ENCODE measurements around the gene BAIAP2L1.
A peak's percentile ranks its signal among the peaks of the same experiment; 100 is the strongest.

Gene BAIAP2L1

DNA sequence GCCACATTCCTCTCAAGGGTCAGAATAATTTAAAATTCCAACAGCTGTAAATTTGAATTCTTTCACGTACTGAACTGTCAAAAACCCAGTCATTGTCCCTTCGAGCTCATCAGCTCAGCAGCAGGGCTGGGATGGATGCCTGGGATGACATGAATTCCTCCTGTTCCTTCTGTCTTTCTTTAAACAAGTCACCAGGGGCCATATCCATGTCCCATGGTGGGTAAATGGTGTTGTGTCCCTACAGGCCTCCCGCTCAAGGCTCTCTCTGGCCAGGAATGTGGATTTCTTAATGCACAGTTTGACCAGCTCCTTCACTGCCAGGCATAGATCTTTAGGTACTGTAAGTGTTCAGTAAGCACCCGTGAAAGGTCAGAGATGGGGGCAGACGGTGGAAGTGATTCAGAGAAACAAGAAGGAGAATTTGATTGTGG lies 135.0 kb downstream of the BAIAP2L1 start:
- no peak for DNase-seq

DNA sequence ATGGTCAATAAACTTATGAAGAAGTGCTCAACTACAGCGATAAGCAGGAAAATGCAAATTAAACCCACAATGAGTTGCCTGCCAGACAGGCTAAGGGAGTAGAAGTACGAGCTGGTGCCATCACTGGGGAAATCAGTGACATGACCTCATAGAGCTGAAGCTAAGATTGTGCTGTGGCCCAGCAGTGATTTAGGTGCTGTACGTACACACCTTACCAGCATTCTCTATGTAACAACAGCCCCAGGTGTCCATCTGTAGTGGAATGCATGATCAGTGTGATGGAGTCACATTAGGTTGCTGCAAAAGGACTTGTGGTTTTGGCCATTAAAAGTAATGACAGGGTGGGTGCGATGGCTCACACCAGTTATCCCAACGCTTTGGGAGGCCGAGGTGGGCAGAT lies 143.2 kb downstream of the BAIAP2L1 start:
- DNase-seq: no peak

DNA sequence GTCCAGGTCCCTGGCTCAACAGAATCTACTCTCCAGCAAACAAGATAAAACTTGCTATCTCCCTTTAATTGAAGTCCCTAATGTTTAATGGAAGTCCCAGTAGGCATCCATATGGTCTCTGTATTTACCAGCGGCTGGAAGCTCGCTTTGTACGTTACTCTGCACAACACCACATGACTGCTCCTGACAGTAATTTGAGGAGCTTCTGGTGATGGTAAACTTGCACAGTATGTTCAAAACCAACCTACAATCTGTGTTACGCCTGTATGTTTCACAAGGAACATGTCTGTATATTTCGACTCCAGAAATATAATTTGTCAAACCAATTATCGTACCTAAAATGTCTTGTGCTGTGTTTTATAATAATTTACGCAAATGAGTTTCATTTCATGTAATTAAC lies 144.5 kb downstream of the BAIAP2L1 start:
- no peak for DNase-seq

DNA sequence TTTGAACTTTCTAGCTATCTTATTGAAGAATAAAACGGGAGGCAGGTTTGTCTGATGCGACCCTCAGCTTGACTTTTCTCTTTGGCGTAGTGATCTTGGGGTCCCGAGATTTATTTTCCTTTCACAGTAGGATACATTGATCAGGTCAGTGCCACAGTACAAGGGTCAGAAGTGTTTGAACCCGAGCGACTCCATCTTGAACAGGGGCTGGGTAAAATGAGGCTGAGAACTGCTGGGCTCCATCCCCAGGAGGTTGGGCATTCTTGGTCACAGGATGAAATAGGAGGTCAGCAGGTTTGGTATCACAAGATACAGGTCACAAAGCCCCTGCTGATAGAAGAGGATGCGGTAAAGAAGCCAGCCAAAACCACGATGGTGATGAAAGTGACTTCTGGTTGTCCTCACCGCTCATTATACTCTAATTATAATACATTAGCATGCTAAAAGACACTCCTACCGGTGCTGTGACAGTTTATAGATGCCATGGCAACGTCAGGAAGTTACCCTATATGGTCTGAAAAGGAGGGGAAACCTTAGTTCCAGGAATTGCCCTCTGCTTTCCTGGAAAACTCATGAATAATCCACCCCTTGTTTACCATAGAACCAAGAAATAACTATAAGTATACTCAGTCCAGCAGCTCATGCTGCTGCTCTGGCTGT lies 145.8 kb downstream of the BAIAP2L1 start:
- no peak for DNase-seq

DNA sequence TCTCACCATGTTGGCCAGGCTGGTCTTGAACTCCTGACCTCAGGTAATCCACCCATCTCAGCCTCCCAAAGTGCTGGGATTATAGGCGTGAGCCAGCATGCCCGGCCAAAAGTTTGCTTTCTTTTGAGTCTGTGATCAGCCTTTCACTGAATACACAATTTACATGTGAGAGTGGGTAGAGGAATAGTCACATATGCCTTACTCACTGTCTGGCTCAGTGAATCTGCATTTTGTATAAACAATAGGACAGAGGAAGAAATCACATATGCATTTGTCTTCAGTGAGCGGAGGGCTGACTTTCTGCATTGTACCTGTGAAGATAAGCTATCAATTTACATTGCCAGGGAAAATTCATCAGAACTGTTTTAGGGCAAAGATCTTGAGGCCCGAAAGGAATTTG lies 146.4 kb downstream of the BAIAP2L1 start:
- no peak for DNase-seq

DNA sequence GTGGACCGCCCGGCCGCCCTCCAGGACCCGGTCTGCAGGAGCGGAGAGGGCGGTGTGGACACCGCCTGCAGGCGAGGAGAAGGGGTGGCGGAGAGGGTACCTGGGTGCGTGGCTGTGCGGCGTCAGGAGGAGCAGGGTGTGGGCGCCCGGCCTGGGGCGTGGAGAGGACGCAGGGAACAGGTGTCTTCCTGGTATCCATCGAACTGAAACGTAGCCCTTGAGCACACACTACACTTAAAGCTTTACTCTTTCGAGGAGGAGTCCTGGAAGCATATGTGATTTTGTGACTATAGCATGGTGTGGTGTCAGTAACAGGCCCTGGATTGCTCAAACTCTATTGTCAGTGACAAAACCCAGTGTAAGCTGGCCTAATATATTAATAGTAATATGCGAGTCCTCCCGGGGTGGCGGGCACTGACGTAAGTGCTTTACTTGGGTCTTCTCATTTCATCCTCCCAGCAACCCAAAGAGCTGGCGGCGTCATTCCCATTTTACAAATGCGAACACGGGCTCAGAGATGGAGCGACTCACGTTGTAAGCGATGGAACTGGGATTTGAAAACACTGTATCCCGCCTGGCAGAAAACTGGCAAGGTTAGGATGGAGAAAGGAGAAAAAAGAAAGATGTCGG lies 148.3 kb downstream of the BAIAP2L1 start:
- no peak for DNase-seq

DNA sequence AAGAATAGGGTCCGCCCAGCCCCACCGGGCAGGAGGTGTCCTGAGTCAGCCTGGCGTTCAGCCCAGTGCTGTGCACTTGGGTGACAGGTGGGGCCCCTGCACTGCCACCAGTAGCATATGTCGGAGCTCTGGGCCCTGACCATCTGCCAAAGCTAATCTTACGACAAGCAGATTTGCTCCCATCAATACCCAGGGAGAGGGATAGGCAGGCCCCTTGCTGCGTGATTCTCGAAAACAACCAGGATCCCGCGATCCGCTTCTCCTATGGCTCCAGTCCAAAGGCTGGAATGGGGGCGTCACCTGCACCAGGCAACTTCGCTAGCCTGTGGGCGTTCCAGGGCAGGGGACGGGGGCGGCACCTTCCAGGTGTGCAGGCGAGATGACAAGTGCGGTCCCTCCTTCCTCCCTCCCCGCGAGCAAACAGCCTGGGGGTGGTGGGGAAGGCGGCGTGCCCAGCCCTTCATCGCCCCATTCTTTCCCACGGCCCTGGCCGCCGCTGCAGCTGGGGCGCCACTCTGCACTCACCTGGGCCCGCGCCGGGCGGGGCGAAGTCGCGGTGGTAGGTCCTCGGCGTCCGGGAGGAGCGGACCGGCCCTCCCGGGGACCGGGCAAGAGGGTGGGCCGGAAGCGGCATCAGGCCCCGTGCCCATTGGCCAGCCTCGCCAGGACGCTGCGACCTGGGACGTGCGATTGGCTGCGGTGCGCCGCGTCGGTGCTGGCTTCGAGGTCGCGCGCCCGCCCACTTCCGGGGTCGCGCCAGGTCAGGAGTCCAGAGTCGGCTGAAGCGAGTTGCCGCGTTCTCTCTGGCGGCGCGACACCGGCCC lies 149.1 kb downstream of the BAIAP2L1 start, which contains the start of gene TECPR1:
Gene TECPR1 (minus strand): TSS at position 632 of the 824 bp plus-strand sequence. CDS start 6,086 bp downstream, outside the sequence.
- DNase-seq: peak; percentile 94 to 96

DNA sequence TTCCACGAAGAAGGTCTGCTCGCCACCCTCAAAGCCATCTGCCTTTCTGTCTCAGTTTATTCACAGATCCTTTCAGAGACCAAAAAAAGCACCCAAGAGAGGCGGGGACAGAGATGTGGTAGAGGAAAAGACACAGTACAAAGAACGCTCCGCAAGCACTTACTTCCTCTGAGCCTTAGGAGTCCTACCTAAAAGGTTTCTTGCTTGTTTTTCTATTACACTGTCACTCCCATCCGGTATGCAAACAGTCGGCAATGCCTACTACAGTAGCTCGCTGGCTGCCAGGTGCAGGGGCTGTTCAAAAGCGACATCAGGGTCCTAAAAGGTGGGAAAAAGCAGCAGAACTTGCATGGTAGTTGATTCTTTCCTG lies 149.7 kb downstream of the BAIAP2L1 start:
- DNase-seq: no peak

DNA sequence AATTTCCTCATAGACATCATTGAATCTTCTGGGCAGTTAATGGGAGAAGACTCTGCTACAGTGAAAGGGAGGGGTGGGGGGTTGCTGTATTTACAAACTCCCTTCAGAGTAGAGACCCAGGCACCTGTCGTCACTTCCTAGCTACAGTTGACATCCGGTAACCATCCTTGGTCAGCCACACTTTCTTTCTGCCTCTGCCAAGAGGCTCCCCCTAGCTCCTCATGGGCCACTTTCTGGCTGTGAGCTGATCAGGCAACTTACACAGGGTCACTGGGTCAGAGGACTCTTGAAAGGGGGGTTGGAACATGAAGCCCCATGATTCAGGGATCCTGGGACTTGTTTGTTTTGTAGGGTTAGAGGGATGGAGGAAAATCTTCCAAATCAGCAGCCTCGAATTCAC lies 150.1 kb downstream of the BAIAP2L1 start:
- DNase-seq: peak; percentile 2 to 61

DNA sequence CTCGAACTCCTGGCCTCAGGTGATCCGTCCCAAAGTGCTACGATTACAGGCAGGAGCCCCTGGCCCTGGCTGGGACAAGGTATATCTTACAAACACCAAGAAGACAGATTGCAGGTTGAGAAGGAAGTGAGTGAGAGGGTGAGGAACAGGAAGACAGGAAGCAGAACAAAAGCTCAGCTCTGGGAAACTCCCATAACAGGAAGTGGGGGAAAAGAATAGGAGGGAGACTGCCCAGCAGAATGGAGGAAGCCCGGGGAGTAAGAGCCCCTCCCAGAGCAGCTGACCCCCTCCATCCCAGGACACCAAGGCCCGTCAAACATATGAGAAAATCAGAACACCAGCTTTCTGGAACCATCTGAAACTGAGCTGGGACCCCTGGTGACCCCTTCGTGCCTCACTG lies 151.8 kb downstream of the BAIAP2L1 start:
- no peak for DNase-seq

DNA sequence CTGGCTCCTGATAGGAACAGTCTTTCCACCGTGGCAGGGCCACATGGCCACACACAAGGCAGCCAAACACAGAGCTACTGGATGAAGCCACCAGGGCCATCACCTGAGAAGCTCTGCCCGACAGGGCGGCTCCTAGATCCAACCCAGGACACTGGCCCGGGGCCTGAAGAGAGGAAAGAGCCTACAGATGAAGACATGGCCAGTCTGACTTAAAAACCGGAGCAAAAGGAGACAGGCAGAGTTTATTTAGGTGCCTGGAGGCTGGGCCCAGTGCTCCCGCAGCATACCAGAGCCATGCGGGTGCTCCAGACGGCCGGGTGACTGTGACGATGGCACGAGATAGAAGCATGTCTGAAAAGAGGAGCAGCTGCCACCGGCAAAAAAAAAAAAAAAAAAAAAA lies 152.7 kb downstream of the BAIAP2L1 start:
- DNase-seq: no peak

DNA sequence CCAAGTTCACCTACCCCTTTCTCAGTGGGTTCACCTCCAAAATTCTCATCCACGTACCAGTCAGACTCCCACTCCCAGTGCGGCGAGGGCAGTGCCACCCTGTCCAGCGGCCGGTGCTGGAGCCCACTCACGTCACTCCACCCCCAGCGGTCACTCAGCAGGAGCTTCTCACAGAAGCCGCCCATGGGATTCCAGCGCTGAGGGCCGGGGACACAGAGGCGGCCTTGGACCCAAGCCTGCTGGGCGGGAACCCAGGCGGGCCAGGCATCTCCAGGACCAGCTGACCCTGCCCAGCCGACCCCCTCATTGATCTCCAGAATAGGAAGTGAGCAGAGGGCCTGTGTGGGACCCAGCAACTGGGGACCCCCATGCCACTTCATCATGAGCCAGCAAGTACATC lies 156.0 kb downstream of the BAIAP2L1 start:
- no peak for DNase-seq

DNA sequence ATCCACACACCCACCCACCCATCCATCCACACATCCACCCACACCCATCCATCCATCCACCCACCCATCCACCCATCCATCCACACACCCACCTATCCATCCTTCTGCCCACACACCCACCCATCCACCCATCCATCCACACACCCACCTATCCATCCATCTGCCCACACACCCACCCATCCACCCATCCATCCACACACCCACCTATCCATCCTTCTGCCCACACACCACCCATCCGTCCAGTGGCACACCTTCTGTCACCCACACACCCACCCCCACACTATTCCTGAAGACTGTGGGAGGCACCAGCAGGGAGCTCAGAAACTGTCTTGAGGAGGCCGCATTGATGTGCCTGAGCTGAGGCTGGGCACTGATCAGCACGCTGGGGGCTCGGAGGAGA lies 158.0 kb downstream of the BAIAP2L1 start:
- DNase-seq: no peak

DNA sequence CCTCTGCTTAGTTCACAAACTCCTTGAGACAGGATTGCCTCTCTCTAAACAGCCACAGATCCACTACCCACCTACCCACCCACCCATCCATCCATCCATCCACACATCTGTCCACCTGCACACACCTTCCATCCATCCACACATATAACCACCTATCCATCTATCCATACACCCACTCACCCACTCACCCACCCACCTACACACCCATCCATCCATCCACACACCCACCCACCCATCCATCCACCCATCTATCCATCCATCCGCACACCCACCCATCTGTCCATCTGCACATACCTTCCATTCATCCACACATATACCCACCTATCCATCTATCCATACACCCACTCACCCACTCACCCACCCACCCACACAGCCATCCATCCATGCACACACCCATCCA lies 158.5 kb downstream of the BAIAP2L1 start:
- DNase-seq: no peak

DNA sequence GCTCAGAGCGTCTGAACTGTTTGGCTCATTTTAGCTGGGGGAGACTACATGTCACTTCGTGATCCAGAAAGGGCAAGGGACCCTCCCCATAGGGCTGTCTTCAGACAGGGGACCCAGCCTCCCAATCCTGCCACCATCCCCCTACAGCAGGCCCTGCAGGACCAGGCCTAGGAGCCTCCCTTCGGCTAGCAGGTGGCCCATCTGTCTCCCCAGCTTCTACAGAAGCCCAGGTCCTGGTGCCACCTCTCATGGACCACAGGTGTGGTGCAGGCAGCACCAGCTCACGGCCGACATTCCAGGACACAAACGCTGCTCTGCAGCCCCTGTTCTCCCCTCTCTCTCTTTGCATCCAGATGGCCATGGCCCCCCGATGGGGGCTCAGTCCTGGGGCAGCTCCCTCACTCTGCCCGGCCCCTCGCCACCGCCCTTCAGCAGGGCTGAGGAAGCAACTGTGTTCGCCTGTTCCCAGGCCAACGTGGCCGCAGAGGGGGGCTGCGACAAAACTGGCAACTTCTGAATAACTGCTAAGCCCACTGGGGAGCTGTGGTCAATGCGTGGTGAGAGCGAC lies 159.1 kb downstream of the BAIAP2L1 start:
- no peak for DNase-seq
